NAMALWA (cell line): ENCODE results near the gene PPRC1.
A peak's percentile ranks its signal among the peaks of the same experiment; 100 is the strongest.

ENCODE experiments used
- DNase-seq: peaks from one replicate; pipeline ENCODE4 v3.0.0-alpha.2; 2015; ENCODE audit warnings: low spot score

PPRC1 gene, protein sequence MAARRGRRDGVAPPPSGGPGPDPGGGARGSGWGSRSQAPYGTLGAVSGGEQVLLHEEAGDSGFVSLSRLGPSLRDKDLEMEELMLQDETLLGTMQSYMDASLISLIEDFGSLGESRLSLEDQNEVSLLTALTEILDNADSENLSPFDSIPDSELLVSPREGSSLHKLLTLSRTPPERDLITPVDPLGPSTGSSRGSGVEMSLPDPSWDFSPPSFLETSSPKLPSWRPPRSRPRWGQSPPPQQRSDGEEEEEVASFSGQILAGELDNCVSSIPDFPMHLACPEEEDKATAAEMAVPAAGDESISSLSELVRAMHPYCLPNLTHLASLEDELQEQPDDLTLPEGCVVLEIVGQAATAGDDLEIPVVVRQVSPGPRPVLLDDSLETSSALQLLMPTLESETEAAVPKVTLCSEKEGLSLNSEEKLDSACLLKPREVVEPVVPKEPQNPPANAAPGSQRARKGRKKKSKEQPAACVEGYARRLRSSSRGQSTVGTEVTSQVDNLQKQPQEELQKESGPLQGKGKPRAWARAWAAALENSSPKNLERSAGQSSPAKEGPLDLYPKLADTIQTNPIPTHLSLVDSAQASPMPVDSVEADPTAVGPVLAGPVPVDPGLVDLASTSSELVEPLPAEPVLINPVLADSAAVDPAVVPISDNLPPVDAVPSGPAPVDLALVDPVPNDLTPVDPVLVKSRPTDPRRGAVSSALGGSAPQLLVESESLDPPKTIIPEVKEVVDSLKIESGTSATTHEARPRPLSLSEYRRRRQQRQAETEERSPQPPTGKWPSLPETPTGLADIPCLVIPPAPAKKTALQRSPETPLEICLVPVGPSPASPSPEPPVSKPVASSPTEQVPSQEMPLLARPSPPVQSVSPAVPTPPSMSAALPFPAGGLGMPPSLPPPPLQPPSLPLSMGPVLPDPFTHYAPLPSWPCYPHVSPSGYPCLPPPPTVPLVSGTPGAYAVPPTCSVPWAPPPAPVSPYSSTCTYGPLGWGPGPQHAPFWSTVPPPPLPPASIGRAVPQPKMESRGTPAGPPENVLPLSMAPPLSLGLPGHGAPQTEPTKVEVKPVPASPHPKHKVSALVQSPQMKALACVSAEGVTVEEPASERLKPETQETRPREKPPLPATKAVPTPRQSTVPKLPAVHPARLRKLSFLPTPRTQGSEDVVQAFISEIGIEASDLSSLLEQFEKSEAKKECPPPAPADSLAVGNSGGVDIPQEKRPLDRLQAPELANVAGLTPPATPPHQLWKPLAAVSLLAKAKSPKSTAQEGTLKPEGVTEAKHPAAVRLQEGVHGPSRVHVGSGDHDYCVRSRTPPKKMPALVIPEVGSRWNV (N-terminal part only)

DNA sequence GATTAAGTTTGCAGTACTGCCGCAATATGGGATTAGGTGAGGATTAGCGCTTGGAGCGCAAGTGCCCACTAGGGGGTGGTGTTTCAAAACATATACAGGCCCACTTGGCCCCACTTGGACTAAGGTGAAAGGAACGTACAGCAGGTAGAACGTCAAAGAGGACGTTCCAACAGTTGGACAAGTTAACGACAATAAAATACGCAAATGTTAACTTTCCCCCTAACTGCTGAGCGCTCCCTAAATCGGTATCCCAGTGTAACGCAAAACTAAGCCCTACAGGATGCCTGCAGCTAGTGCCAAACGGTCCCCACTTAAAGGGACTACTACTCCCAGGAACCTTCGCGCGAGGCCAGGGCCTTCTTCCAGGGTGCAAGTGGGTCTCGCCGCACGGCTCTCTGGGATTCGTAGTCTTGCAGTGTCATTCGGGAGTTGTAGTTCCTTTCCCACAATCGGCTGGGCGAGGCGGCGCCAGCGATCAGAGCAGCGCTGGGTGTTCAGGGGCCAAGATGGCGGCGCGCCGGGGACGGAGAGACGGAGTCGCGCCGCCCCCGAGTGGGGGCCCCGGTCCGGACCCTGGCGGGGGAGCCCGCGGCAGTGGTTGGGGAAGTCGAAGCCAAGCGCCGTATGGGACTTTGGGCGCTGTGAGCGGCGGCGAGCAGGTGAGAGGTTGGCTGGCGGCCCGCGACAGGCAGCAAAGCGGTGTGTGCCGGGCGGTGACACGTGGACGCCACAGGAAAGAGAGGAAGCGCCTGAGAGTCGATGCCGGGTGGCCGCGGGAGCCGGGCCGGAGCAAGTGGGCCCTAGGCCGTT is at the start of gene PPRC1:
TSS of gene PPRC1 (plus strand) at position 478 of the 810 bp plus-strand sequence. CDS start at position 507, 29 bp downstream.
- DNase-seq: peak; percentile 99

DNA sequence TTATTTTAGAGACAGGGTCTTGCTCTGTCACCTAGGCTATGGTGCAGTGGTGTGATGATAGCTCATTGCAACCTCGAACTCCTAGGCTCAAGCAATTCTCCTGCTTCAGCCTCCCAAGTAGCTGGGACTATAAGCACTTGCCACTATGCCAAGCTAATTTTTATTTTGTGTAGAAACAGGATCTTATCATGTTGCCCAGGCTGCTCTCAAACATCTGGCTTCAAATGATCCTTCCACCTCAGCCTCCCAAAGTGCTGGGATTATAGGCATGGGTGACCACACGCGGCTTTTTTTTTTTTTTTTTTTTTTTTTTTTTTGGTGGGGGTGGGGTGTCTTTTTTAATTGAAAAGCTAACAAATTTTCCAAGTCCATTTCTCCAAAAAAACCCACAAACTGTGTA is 49.3 kb upstream of the PPRC1 start:
- no peak for DNase-seq

DNA sequence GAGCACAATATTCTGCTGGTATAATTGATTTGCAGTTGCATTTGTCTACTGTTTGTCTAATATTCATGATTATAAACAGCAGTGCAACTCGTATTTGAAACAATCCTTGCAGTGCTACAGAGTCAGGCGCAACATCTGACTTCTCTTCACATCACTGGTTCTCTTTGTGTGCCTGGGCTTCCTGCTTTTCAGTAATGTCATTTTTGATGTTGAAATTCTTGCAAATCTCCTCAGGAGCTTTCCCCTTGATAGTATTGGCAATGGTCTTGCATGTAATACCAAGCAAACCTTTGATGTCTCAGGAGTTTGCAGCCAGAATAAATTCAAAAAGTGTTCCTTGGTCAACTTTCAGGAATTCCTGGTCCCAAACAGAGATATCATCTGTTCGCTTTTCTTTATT is 47.5 kb upstream of the PPRC1 start:
- DNase-seq: no peak

- no peak for DNase-seq
Observed at GRCh38 chr10:102086196-102086595, 46.6 kb upstream of the PPRC1 start.

GRCh38 chr10:102090772-102091171 is 42.1 kb upstream of the PPRC1 start:
- no peak for DNase-seq

DNA sequence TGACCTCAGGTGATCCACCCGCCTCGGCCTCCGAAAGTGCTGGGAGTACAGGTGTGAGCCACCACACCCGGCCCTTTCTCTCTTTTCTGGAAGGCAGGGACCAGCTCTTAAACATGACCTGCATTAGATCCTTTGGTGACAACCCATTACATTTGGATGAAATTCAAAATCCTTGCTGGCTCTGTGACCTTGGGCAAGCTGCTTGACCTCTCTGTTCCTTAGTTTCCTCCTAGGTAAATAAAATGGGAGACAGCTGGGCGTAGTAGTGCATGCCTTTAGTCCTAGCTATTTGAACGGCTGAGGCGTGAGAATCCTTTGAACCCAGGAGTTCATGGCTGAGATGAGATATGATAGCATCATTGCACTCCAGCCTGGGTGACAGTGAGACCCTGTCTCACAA is 36.4 kb upstream of the PPRC1 start:
- no peak for DNase-seq

- no peak for DNase-seq
Observed at GRCh38 chr10:102101152-102101551, 31.7 kb upstream of the PPRC1 start.

DNA sequence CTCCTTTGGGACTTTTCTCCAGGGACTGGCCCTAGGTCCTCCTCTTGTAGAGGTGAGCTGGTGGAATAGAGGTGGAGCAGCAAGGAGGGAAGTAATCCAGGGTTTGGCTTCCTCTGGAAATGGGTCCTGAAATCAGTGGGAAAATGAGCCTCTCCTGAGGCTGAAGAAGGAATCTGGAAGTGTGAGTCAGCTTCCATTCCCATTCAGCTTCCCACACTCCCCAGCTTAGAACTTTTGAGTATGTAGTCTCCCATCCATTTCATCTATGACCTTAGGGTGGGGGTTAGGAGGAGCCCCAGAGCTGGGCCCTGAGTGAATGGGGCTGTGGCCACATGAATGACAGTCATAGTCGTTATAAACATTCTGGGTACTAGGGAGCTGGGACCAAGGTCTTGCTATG is 30.4 kb upstream of the PPRC1 start:
- DNase-seq: no peak

DNA sequence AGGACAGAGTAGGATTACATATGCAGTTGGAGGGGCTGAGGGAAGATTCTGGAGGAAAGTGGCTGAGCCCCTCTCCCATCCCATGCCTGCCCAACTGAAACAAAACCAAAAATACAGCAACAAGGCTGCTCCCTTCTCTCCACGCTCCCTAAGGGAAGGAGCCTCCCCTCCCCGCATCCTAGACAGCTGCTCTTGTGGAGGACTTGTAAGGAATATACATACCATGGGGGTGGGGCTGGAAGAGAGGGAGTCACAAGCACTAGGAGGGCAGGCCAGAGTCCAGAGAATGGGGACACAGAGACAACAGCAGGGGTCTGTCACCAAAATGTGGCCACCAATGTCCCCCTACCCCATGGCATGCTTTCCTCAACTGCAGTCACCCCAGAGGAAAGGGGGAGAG is 25.8 kb upstream of the PPRC1 start:
- DNase-seq: no peak

- DNase-seq: no peak
Observed at GRCh38 chr10:102109166-102110116, 23.4 kb upstream of the PPRC1 start.

DNA sequence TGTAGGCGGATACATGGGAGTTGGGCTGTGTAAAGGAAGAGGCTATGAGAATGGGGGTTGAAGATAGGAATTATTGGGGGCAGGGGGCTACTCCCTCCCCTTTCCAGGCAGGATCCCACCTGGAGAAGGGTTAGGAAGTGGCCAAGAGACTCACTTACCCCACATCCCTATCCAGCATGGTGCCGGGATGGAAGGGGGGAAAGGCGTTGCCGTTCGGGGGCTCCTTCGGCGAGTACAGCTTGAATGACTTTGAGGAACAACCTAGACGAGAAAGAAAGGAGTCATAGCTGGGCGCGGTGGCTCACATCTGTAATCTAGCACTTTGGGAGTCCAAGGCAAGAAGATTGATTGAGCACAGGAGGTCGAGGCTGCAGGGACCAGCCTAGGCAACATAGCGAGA is 21.6 kb upstream of the PPRC1 start:
- DNase-seq: no peak

DNA sequence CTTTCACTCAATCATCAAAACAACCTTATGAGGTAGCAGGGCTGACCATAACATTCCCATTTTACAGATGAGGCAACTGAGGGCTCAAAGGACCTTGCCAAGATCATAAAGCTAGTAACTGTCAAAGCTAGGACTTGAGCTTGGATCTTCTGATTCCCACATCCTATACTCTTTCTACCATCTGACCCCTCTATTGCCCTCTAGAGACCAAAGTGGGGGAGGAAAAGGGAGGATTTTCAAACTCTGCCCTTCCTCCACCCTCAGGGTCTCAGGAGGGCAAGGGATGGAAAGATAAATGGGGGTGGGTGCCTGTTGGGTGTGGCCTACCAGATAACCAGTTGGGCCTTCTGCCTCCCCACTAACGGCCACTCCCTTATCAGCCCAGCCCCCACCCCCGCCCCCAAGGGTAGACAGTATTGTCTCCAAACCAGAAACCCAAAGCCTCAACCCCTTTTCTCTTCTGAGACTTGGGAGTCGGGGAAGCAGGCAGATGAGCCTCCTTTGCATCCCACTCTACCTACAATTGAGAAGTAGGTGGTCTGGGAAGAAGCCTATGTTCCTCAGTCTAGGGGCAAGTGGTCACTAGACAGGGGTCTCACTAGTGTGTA is 20.5 kb upstream of the PPRC1 start:
- DNase-seq: no peak

DNA sequence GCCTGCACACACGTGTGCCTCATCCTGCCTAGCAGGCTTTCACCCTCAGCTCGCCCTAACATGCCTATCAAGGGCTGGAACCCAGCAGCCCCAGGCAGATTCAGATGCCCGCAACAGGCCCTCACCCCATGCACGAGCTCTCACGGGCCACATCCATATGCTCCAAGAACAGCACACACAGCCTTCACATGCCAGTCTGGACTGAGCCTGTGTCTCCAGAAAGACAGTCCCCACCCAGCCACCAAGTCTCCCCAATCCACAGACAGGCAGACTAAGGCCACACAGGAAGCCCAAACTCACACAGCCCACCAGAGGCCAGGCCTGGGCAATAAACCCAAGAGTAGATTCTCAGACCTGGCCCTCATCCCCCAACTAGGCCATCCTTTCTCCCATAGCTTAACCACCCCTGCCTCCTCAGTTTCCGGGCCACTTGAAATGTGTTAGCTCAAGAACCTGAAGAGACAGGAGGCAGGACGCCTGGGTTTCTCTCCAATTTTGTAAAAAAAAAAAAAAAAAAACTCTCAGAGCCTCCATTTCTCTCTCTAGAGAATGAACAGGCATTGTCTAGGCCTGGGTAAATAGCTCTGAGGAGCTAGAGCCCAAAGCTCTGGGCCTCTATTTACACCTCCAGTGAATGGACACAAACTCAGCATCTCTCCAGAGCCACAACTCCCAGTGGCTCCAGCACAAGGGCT is 19.4 kb upstream of the PPRC1 start:
- no peak for DNase-seq

- no peak for DNase-seq
Observed at GRCh38 chr10:102113956-102114857, 18.6 kb upstream of the PPRC1 start.

- peak; percentile 91 for DNase-seq
Observed at GRCh38 chr10:102114861-102115618, 17.8 kb upstream of the PPRC1 start.

DNA sequence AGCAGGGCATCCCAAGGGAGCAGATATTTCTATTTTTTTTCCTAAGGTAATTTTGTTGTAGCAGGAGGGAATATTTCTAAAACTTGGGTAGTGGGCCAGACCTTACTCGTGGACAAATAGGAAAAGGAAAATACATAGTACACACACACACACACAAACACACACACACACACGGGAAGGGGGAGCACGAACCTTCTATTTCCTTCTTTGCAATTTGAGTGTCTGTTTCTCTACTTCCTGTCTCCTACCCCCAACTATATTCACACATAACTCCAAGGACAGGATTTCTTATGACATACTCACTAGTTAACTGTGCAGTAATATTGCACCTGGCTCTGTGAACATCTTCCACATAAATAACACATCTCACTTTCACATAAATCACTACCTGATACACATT is 17.1 kb upstream of the PPRC1 start:
- DNase-seq: peak; percentile 46

GRCh38 chr10:102116656-102117055 is 16.2 kb upstream of the PPRC1 start:
- no peak for DNase-seq
